Endothelial cell of umbilical vein (primary cell): ENCODE data around the gene VARS1.

ENCODE experiments used
- POLR2A ChIP-seq: IDR thresholded peaks from 2 replicates; pipeline ENCODE4 v1.6.1; 2012; ENCODE audit warnings: low read depth, mild to moderate bottlenecking, control low read depth, low read length
- POLR2AphosphoS5 ChIP-seq: IDR thresholded peaks from 2 replicates; pipeline ENCODE4 v1.6.1; 2012; ENCODE audit warnings: low read depth, mild to moderate bottlenecking, control low read depth, low read length, moderate library complexity; ENCODE audit not compliant: insufficient read depth

DNA sequence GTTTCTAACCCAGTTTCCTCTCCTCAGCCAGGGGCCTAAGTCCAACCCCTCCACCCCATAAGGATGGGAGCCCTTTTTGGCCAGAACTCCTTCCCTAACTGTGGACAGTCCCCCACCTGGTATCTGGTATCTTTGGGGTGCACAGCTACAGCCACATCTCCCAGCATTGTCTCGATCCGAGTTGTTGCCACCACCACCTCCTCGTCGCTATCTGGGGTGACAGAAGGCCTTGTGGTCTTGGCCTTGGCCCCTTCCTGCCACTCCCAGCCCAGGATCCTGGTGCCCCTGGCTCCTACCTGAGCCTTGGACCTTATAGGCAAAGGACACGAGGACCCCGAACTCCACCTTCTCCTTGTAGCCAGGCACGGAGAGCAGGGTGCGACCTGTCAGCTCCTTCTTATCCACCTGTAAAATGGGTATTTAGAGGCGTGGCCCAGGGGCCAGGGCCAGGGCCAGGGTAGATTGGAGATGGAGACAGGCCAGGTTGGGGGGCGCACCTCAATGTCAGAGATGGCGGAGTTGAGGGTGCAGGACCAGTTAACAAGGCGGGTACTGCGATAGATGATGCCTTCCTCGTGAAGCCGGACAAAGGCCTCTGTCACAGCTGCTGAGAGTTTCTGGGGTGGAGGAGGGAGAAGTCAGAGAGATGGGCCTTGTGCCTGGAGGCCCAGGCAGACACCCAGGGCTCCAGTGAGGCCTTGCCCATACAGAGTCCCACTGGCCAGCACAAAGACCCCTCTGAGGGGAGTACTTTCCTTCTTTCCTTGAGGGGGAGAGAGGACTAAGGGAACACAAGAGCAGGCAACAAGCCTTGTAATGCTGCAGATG is 11.2 kb downstream of the VARS1 start:
- TF ChIP-seq POLR2A (no peak), POLR2AphosphoS5 (no peak)
